Measurements from ENCODE around the gene CD82.
A peak's percentile ranks its signal among the peaks of the same experiment; 100 is the strongest.
"Not testable (repeated sequence)": the region's sequence is repeated elsewhere in the genome, so short reads cannot be mapped to it uniquely, and the experiment has no call there.

Gene CD82

DNA sequence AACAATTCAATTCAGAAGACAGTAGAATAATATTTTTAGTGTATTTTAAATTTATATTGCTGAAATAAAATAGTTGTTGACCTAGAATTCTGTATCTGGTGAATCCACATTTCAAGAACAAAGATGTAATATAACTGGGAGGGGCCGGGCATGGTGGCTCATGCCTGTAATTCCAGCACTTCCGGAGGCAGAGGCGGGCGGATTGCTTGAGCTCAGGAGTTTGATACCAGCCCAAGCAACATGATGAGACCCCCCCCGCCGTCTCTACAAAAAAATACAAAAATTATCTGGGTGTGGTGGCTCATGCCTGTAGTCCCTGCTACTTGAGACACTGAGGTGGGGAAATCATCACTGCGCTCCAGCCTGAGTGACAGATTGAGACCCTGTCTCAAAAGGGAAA lies 72.6 kb downstream of the CD82 start:
- no peak for DNase-seq

DNA sequence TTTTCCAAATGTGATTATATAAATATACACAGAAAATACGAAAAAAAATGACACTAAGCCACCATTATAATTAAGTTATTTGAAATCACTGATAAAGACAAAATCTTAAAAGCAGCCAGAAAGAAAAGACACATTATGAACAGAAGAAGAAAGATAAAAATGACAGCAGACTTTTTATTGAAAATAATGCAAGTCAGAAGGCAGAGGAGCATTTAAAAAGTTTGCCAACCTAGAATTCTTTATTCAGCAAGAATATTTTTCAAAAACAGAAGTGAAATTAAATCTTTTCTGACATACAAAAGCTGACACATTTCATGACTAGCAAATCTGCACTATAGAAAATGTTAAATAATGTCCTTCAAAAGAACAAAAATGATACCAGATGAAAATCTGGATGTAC lies 77.8 kb downstream of the CD82 start:
- no peak for DNase-seq

DNA sequence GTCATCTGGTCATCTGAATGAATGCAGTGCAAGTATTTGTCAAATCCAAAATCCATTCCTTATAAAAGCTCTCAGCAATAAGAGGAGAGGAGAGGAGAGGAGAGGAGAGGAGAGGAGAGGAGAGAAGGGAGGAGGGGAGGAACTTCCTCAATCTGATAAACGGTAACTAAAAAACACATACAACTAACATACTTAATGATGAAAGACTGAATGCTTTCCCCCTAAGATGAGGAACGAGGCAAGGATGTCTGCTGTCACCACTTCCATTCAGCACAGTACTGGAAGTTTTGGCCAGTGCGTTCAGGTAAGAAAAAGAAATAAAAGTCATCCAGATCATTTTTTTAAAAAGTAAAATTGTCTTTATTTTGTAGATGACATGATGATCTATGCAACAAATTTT lies 80.4 kb downstream of the CD82 start:
- no peak for DNase-seq

DNA sequence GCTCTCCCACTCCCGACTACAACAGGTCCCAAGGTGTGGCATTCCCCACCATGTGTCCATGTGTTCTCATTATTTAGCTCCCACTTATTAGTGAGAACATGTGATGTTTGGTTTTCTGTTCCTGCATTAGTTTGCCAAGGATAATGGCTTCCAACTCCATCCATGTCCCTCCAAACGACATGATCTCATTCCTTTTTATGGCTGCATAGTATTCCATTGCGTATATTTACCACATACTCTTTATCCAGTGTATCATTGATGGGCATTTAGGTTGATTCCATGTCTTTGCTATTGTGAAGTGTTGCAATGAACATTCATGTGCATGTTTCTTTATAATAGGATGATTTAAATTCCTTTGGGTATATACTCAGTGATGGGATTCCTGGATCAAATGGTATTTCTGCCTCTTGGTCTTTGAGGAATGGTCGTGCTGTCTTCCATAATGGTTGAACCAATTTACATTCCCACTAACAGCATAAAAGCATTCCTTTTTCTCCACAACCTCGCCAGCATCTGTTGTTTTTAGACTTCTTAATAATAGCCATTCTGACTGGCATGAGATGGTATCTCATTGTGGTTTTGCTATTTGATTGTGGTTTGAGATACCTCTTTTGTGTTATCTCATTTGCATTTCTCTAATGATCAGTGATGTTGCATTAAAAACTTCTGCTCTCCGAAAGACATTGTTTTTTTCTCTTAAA lies 81.9 kb downstream of the CD82 start:
- not testable (repeated sequence) for DNase-seq

DNA sequence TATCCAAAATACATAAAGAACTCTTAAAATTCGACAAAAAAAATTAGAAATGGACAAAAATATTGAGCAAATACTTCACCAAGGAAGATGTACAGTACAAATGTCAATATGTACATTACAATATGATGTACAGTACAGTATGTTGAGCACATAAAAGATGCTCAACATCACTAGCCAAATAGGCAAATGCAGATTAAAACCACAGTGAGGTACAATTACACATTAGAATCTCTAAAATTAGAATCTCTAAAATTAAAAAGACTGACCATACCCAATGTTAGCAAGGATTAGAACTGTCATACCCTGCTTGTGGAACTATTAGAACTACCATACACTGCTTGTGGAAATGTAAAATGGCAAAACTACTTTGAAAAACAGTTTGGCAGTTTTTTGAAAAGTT lies 82.6 kb downstream of the CD82 start:
- no peak for DNase-seq

DNA sequence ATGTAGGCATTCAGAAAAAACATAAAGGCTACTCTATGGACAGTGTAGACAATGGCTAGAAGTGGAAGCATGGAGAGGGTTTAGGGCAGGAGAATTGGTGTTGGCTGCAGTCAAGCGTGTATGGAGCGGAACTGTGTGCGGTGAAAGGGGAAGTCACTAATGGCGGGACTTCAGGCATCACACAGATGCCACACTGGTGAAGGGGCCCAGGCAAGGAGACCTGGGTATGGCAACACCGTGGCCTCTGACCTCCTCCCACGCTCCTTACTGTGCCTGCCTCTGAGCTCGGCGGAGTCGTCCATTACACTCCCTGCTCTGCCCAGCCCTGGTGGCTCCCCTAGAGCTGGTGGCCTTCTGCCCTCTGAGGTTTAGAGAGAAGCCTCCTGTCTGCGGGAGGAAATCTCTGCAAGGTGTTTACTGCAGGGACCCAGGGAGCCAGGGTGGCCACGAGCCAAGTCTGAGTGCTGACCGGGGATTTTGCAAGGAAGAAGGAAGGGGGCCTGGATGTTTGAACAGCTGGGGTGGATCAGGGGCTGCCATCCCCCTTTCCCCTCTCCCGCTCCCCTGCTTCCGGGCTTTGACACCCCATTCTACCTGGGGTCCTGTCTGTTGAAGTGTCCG lies 86.2 kb downstream of the CD82 start:
- no peak for DNase-seq

DNA sequence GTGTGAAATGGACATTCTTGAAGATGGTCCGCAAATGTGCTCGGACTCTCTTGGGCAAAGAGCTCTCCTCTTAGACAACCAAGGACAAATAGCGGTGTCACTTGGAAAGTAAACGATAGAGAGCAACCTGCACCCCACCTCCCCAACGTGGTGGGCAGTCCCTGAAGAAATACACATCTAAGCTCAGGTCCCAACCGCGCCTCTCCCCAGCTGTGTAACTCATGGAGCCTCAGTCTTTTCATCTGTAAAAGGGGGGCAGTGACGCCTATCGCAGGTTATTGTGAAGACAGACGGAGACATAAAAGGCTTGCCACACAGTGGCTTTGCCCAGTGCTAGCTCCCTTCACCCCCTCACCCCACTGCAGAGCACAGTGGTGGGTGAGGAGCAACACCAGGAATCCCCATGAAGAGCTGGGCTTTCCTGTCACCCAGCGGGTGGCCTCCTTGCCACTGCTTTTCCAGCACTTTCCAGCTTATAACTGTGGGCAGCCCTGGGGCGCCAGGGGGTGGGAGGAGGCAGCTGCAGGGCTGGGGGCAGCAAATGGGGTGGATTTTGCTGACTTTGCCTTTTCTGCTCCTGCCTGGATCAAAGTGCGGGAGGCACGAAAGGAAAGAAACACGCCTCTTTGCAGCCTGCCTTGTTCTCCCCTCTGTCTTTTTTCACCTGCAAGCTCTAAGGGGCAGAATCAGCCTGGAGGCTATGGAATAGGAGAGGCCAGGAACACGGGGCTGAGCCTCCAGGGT lies 87.6 kb downstream of the CD82 start:
- no peak for DNase-seq

DNA sequence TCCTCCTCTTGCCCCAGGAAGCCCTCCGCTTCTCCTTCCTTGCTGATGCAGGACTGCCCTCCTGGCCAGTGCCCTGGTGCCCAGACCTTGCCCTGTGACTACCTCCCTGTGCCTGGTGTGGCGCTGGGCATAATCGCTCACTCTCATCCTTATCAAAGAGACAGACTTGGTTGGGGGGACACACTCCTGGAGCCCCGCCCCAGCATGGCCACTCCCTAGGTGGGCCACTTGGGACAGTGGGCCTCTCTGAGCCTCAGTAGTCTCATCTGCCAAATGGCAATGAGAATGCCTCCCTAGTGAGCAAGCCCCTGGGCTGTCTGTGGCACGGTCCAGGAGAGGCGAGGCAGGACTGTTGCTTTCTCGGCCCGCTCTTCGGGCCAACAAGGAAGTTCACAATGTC lies 88.6 kb downstream of the CD82 start:
- no peak for DNase-seq

DNA sequence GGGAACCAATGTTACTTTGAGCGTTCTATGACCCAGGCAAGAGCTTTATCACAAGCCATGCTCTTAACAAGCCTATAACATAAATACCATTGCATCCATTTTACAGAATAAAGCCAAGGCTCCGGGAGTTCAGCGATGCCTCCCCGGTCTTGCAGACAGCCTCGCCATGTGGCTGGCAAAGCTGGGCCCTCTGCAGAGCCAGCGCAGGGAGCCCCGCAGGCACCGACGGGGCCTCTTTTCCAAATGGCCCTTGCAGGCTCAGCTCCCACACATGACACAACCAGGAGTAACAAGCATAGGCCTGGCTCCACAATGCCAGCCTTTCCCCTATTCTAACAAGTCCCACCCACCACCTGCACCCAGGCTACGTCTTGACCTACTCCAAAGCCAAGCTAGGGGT lies 89.1 kb downstream of the CD82 start:
- DNase-seq: no peak

DNA sequence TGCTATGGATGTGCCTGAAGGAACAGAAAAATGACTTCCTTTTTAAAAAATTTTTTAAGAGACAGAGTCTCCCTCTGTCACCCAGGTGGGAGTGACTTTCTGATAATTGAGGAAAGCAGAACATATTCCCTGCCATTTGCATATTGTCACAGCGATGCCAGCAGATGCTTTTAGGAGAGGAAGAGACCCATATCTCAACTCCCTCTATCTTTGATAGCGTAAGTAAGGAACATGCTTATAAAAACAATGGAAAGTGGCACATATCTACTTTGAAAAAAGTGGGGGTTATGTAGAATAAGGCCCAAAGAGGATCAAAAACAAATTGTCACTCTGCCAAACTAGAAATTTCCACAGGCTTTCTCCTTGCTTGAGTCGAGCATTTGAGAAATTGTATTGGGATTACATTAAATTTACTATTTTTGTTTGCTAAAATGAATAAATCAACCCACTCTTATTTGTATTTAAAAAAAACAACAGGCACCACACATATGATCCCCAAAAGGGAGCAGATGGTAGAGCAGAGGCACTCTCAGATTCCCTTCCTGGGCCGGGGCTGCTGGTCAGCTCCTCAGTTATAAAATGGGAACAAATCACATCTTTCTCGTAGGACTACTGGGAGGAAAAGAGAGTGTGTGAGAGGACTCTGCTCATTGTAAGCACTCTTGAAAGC lies 92.5 kb downstream of the CD82 start:
- peak; percentile 30 for DNase-seq

DNA sequence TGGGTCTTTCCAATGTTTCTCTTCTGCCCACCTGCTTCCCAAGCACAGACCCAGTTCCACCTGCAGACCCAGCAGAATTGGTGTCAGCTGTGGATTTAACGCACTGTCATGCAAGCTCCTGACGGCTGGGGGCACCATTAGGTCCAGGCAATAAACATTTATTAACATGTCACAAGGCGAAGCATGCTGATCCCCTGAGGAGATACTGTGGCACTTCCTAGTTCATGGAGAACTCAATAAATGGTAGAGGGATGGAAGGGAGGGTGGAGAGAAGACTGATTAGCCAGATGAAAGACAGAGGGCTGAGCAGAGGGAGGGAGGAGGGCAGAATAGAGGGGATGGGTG lies 93.0 kb downstream of the CD82 start:
- DNase-seq: peak; percentile 23

DNA sequence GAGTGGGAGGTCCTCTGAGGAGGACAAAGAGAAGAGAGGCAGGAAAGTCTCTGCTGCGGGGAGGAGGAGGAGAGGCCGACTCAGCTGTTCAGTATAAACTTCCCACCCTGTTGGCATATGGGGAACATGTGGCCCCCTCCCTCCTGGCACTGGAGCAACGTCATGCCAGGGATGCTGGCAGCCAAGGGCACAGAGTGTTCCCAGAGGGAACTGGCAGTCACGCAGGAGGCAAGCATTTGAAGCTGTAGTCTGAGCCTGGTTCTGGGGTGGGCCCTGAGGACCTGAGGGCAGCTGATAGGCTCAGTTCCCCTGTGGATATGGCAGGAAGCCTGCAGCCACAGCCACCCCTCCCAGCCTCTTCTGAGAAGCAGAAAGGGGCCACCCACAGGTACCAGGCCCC lies 94.2 kb downstream of the CD82 start:
- peak; percentile 36 for DNase-seq

DNA sequence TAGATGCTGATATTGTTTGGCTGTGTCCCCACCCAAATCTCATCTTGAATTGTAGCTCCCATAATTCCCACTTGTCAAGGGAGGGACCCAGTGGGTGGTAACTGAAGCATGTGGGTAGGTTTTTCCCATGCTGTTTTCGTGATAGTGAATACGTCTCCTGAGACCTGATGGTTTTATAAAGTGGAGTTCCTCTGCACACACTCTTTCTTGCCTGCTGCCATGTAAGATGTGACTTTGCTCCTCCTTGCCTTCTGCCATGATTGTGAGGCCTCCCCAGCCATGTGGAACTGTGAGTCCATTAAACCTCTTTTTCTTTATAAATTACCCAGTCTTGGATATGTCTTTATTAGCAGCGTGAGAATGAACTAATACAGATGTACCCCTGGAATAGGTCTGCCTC lies 95.1 kb downstream of the CD82 start:
- not testable (repeated sequence) for DNase-seq

DNA sequence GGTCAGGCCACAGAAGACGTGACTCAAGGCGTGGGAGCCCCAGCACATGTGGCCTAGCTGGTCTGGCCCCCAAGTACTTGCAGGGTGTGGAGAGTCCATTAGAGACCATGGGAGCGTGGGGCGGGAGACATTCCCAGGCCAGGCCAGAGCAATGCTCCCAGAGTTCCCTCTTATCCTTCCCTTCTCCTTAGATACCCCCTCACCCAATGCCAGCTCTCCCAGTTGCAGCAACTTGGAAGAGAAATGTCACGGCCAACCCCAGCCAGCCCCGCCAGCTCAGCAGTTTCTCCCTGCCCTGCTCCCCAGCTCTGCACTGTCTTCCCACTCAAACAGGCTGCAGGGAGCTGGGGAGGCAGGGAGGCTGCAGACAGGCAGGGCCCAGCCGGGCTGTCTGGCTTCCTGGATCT lies 95.9 kb downstream of the CD82 start:
- DNase-seq: no peak

Measured in NCI-H2171 treated with DMSO at 0.1 percent for 48 hours (cell line).